ENCODE data around the gene DOK7.

Gene DOK7

DNA sequence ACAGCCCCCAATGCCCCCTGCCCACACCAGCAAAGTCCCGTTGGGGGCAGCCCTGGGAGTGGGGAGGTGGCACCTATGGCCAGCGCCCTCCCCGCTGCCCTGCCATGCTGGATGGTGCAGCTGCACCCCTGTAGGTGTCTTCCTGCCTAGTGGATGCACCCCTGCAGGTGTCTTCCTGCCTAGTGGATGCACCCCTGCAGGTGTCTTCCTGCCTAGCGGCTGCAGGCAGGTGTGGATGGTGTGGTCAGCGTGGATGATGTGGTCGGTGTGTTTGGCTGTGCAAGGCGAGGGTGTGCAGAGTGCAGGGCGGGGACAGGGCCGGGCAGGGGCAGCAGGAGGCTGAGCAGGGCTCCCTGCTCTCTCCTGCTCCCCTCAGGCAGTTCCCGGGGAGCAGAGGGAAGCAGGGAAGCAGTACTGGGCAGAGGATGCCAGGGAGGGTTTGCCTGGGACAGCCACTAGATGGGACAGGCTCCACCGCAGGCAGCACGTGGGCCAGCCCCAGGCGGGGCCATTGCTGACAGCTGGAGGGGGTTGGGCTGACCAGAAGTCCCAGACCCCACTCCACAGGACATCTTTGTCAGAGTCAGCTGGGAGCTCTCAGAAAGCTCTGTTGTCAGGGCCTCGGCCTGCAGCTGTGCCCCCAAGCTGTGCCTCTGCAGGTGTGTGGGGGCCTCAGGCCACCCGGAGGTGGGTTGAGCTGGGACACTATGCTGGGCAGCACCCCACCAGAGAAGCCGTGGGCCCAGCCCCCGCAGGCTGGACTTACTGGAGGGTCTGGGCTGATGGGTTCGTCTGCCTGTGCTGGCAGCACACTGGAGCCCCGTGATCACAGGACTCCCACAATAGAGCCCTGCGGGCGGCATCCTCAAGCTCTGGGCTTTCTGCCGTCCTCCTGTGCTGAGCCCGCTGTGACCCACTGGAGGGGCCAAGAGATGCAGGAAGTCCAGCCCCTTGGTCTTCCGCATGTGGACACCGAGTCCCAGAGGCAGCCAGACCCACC is 23.7 kb downstream of the DOK7 start:
- no peak for DNase-seq (ENCODE audit: low spot score)

DNA sequence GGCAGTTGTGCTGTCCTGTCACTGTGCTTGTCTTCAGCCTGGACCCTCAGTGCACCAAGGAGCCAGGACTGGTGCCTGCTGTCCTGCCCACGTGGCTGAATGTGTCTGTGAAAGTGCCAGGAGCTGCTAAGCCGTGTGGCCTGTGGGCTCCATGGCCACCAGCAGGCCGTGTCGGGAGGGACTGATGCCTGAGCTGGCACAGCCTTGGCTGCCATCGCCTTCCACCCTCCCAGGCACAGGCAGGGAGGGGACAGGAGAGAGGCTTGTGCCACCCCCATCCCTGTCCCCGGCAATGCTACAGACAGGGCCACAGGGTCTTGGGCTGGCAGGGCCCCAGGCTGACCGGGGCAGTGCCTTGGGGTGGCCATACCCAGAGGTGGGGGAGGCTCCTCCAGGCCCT is 24.8 kb downstream of the DOK7 start:
- DNase-seq (ENCODE audit: low spot score): no peak

DNA sequence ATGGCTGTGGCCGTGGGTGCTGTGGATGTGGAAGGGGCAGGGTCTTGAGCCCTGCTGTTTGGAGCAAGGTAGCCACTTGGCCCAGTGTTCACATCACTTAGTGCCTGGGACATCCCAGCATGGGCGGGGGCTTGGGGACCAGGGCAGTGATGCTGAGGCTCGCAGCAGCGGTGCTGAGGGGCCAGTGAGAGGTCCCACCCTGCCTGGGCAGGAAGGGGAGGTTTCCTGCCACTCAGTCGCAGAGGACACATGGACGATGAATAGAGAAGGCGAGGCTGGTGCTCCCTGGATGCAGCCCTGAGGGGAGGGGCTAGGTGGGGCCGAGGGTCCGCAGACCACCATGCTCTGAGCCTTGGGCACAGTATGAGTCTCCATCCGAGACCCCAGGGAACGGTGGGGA is 25.7 kb downstream of the DOK7 start:
- DNase-seq (ENCODE audit: low spot score): no peak

DNA sequence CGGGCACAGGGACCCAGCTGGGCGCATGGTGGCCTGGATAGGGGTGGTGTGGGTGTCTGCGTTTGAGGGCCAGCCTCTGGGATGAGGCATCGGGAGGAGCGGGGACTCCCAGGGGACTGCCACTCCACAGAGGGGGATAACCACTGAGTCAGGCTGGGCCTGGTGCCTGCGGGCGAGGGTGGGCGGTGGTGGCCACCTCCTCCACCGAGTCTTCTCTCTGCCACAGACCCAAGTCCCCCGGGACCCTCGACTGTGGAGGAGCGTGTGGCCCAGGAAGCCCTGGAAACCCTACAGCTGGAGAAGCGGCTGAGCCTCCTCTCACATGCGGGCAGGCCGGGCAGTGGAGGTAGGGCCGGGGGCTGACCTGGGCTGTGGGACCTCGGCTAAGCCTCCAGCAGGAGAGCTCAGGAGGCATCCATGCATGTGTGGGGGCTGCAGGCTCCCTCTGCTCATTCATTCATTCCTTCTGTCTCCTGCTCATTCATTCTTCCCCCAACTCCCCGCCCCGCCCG is 26.4 kb downstream of the DOK7 start:
- no peak for DNase-seq (ENCODE audit: low spot score)

DNA sequence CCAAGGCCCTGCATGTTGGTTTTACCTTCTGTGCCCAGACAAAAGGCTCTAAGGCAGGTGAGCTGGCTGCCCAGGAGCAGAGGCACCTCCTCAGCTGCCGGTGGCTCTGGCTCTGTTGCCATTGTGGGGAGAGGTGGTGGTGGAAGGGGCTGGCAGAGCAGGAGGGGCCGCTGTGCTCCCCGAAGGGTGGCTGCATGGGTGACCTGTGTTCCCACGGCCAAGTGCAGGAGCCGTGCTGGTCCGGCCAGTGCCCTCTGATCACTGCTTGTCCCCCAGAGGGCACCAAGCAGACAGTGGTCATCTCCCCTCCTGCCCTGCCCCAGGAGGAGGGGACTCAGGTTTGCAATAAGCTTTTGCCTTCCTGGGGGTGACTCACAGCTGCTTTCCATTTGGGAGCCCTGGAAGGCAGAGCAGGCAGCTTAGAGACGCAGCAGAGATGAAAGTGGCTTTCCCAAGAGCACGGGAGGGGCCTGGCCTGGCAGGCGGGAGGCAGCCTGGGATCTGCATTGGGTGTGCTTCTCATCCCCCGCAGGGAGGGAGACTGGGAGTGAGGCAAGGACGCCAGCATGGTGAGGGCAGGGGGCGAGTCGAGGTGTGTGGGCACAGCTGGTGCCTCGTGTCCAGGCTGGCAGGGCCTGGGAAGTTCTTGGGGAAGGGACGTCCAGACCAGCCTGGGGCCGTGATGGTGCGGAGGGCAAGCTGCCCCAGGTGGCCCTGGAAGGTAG is 28.7 kb downstream of the DOK7 start:
- no peak for DNase-seq (ENCODE audit: low spot score)

DNA sequence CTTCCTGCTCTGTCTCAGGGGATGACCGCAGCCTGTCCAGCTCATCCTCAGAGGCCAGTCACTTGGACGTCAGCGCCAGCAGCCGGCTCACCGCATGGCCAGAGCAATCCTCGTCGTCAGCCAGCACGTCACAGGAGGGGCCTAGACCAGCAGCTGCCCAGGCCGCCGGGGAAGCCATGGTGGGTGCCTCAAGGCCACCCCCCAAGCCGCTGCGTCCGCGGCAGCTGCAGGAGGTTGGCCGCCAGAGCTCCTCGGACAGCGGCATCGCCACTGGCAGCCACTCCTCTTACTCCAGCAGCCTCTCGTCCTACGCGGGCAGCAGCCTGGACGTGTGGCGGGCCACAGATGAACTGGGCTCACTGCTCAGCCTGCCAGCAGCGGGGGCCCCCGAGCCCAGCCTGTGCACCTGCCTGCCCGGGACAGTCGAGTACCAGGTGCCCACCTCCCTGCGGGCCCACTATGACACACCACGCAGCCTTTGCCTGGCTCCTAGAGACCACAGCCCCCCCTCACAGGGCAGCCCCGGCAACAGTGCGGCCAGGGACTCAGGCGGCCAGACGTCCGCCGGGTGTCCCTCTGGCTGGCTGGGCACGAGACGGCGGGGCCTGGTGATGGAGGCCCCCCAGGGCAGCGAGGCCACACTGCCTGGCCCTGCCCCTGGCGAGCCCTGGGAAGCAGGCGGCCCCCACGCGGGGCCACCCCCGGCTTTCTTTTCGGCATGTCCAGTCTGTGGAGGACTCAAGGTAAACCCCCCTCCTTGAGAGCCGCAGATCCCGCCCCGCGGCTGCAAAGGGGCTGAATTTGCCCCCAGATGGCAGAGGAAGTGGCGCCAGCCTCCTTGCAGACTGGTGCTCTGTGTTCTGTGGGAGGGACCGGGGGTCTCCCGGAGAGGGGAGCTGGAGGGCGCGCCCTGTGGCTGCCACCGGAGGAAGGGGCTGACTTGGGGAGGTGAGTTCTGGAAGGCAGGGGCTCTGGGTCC is 29.9 kb downstream of the DOK7 start:
- no peak for DNase-seq (ENCODE audit: low spot score)

DNA sequence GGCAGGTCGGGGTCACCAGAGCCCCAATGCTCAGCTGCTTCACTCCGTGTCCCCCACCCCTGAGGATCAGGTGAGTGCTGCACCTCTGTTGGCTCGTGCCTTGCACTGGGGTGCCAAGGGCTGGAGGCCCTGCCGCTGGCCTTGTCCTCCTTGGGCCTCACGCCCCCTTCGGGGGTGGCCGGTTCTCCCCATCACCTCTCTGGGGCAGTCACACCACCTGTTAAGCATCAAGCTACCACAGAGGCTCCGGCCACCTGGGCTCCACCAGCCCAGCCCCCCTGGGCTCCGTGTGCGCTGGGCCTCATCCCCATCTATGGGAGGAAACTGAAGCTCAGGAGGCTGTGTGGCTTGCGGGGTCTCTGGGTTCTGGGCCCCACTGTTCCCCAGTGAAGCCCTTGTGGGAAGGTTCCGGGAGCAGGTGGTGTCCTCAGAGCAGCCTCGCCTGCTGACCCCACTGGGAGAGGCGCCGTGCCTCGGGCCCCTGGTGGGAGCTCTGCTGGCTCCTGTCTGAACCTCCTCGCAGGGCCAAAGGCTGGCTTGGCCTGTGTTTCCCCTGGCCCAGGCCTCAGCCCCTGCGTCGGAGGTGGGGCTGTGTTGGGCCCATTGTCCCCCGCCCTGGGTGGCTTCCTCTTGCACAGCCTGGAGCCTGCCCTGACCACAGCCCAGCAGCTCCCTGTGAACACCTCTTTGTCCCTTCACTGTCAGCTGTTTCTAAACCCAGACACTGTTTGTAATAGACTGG is 30.8 kb downstream of the DOK7 start:
- no peak for DNase-seq (ENCODE audit: low spot score)

DNA sequence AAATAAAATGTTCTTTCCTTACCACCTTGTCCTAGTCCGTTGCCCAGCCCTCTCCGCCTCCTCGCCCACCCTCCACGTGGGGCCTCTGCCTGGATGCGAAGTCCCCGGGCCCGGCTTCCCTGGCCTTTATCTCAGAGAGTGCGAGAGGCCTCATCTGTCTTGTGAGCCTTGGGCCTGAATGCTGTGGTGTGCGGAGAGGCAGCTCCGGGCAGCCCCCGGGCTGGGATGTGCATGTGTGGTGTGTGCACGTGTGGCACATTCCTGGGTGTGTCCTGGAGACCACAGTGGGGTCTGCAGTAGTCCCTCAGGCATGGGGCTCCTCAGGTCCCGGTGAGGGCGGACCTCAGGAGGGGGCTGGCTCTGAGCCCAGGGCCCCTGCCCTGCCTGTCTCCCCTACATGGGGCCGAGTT is 31.4 kb downstream of the DOK7 start:
- DNase-seq (ENCODE audit: low spot score): no peak

DNA sequence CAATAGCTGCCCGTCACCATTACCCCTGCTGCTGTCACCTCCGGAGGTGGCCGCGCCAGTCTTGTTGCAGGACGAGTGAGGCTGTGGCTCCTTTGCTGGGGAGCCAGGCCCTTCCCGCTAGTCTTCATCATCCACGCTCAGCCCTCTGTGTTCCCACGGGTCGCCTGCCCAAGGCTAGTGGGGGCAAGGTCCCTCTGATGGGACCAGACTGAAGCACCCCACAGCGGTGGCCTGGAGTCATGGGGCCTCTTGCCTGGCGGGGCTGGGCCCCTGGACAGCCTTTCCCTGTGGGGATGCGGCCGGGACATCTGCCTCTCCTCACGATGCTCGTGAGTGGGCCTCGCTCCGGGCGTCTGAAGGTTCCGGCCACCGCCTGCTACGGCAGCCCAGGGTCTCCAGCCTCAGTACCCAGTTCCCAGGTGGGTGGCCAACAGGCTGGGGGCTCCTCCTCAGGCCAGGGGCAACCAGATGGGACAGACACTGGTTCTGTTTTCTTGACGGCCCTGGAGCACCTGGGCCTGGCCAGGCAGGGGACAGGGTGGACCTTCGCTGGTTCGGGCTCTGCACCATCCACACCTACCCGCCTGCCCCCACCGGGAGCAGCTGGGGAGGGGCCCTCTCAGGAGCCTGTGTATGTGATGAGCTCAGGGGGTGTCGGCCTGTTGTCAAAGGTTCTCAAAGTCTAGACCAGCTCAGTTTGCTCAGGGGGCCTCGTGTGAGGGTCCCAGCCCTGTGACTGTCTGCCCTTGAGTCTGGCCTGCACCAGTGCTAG is 32.3 kb downstream of the DOK7 start:
- no peak for DNase-seq (ENCODE audit: low spot score)

DNA sequence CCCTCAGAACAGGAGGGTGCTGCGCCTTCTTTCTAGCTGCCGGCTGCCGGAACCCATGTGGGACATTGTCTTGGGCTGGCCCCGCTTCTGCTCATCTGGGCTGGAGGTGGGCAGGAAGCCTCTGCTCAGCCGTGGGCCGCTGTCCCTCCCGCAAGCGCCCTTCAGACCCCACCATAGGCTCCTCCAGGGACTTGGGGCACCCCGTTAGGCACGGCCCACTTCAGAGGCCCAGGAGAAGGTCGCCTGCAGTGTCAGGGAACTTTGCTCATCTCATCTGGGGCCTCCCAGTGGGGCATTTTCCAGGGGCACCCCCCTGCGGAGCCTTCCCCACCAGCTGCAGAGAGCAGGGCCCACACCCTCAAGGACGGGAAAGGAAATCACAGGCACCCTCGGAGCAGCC is 32.9 kb downstream of the DOK7 start:
- DNase-seq (ENCODE audit: low spot score): no peak

DNA sequence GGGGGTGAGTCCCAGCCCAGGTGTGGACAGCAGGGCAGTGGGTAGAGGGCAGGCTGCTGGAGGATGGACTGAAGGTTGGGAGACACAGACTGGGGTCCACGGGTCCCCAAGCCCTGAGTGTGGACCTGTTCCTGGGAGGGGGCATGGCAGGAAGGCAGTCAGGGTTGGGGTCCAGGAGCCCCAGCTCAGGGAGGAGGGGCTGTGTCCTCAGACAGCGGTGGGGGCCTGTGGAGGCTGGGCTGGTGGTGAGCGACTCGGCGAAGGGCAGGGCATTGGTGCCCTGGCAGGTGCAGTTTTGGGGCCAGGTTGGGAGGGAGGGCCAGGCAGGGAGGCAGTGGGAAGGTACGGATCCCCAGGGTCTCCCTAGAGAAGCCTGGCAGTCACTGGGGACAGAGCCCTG is 34.0 kb downstream of the DOK7 start:
- no peak for DNase-seq (ENCODE audit: low spot score)

DNA sequence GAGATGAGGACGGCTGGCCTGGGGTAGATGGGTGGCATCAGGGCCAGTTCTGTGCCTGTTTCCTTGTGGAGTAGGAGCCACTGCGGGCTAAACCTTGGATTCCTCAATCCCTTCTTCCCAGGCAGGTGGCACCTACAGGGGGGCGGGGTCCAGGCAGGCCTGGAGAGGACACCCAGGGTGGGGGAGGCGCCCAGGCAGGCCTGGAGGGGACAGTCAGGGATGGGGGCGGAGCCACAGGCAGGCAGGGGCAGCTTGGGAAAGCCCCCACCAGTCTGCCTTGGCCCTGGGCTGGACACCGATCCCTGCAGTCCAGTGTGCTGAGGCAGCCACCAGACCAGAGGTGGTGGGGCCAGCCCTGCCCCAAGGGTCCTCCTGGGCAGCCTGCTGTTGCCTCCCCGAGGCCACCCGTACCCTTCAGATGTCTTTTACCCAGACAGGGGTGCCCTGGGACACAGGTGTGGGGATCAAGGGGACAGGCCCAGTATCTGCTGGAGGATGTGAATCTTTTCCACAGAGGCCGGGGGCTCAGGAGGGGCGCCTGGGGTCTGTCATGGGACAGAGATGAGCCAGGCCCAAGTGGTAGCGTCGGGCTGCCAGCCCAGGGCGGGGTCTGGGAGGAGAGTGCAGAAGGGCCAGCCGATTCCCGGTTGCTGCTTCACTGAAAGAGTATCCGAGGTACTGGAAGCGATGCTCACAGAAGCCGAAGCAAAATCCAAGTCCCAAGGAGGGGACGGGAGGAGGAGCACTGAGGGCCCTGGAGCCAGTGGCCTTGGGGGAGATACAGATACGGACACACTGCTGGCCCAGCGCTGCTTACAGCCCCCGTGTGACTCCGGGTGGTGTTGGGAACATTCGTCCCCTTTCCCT is 34.6 kb downstream of the DOK7 start:
- no peak for DNase-seq (ENCODE audit: low spot score)

DNA sequence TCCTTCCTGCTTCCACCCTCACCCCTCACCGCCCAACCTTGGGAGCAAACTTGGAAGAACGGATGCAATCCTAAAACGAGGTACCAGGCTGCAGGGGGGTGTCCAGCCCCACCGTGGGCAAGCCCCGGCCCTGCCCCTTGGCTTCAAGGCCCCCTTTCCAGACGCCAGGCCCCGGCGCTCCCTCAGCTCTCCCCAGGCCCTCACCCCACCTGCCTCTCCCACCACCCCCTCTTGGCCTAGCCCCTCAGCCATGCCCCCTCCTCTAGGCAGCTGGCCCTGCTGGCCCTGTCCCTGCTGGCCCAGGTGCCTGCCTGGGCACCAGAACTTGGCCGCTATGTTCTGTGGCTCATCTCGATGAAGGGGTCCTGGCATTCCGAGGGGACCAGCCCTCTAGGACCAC is 35.3 kb downstream of the DOK7 start:
- no peak for DNase-seq (ENCODE audit: low spot score)

DNA sequence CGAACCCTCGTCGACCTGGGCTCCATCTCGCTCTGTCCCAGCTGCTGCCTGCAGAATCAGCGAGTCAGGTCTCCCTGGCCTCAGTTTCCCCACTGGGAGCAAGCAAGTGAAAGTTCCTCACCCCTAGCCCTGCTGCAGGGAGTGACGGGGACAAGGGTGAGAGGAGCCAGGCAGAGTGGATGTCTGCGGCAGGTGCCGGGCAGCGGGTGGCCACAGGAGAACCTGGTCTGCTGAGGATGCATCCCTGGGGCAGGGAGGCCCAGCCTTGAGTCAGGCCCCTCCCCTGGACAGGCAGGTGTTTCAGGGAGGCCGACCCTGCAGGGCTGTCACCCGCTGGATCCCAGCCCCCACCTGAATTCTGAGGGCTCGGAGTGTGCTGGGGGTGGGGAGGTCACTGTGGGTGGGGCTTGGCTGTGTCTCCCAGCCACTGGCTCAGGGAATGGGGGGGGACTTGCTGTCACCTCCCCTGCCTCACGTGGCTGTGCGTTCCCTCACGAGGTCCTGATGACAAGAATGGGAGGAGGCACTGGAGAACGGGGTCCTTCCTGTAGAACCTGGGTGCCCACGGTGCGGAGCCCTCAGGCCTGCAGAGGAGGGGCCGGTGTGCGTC is 35.9 kb downstream of the DOK7 start:
- DNase-seq (ENCODE audit: low spot score): no peak

DNA sequence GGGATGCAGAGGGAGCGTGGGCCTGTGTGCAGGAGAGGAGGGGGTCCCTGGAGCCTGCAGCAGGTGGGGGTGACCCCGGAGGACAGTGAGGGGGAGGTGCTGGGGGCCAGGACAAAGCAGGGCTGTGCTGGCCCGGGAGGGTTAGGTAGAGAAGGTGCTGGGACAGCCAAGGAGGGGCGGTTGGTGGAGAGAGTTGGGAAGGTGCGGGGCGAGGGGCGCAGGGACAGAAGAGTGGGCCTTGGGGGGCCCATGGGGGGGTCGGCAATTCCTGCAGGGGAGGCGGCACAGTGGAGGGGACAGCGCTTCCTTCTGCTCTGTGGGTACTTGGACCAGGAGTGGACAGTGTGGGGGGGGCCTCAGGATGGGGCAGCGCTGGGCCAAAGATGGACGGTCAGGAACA is 36.6 kb downstream of the DOK7 start:
- no peak for DNase-seq (ENCODE audit: low spot score)

DNA sequence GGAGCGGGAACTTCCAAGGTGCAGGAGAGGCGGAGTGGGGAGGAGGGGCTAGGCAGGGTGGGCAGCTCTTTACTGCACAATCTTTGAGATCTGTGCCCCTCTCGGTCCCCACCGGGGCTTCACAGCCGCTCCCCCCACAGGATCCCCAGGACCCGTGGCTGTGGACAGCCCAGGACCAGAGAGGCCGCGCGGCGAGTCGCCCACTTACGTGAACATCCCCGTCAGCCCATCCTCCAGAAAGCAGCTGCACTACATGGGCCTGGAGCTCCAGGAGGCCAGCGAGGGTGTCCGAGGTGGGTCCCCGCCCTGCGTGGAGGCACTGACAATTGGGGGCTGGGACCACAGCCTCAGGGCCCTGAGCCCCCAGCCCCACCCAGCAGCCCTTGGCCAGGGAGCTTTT is 37.0 kb downstream of the DOK7 start:
- DNase-seq (ENCODE audit: low spot score): no peak

DNA sequence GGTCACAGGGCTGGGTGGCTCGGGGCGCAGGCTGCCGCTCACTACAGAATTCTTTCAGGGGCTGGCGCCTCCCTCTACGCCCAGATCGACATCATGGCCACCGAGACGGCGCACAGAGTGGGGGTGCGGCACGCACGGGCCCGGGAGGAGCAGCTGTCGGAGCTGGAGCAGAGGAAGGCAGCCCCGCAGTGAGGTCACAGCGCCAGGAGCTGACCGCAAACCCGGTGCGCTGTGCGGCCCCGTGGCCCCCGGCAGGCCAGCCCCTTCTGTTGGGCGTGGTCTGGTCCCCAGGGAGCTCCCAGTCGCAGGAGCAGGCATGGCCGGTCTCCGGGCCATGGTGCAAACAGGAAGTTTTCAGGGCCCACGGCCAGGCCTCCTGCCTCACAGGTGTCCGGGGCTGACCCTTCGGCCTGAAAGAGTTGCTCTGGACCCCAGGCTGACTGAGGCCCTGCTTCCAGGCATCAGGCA is 37.6 kb downstream of the DOK7 start:
- DNase-seq (ENCODE audit: low spot score): no peak

DNA sequence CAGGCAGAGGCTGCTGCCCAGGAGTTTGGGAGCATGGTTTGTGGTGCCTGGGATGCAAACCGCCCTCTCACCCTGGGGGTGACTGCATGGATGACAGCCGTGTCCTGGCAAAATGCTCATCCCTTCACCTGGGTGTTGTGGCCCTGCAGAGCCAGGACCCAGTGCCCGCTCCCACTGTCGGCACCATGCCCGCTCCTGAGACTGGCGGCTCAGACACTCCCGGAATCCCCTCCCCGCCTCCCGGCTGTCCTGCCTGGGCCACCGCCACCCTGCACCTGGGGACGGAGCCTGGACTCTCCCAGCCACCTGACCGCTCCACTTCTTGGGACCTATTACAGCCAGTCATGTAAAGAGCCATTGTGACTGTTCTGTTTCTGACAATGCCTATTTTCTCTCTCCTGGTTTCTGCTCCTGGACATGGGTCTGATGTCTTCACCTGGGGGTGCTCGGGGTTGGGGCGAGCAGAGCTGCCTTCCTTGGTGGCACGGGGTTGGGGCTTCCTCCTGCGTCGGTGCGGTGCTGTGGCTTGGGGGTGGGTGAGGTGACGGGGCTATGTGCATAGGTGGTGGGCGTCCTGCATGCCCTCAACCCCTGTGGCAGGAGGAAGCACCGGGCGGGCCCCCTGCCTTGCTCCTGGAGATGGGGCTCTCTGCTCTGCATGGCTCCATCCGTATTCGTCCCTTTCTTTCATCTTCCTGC is 38.2 kb downstream of the DOK7 start:
- DNase-seq (ENCODE audit: low spot score): no peak

All from SK-N-DZ (cell line).